ENCODE results near the gene MAML1.

MAML1 gene

GRCh38 chr5:179802207-179802883, 69.7 kb downstream of the MAML1 start:
- in situ Hi-C loops (cut with MboI; ENCODE audit: low sequenced_read_pairs): no loop called here

GRCh38 chr5:179802950-179803562, 70.4 kb downstream of the MAML1 start:
- in situ Hi-C loops (cut with MboI; ENCODE audit: low sequenced_read_pairs): no loop called here

- in situ Hi-C loops (cut with MboI; ENCODE audit: low sequenced_read_pairs): no loop called here
These were observed 71.3 kb downstream of the MAML1 start for GRCh38 chr5:179803651-179804554.

- in situ Hi-C loops (cut with MboI; ENCODE audit: low sequenced_read_pairs): no loop called here
These were observed 71.9 kb downstream of the MAML1 start for GRCh38 chr5:179804555-179804947.

- in situ Hi-C loops (cut with MboI; ENCODE audit: low sequenced_read_pairs): no loop called here
These were observed 72.5 kb downstream of the MAML1 start for GRCh38 chr5:179805070-179805528.

GRCh38 chr5:179805529-179806249, 73.1 kb downstream of the MAML1 start:
- in situ Hi-C loops (cut with MboI; ENCODE audit: low sequenced_read_pairs): no loop called here

- in situ Hi-C loops (cut with MboI; ENCODE audit: low sequenced_read_pairs): no loop called here
These were observed 73.8 kb downstream of the MAML1 start, which contains the start of gene MGAT4B for GRCh38 chr5:179806250-179807048. Gene MGAT4B, minus strand, starts transcription at chr5:179806866. Its CDS starts 283 bp downstream, at chr5:179806583.

GRCh38 chr5:179812135-179812825, 79.7 kb downstream of the MAML1 start:
- in situ Hi-C loops (cut with MboI; ENCODE audit: low sequenced_read_pairs): no loop called here

GRCh38 chr5:179812997-179813607, 80.5 kb downstream of the MAML1 start:
- in situ Hi-C loops (cut with MboI; ENCODE audit: low sequenced_read_pairs): no loop called here

GRCh38 chr5:179814090-179814489, 81.5 kb downstream of the MAML1 start:
- in situ Hi-C loops (cut with MboI; ENCODE audit: low sequenced_read_pairs): no loop called here

- in situ Hi-C loops (cut with MboI; ENCODE audit: low sequenced_read_pairs): no loop called here
These were observed 83.0 kb downstream of the MAML1 start for GRCh38 chr5:179815491-179816249.

- in situ Hi-C loops (cut with MboI; ENCODE audit: low sequenced_read_pairs): no loop called here
These were observed 83.8 kb downstream of the MAML1 start for GRCh38 chr5:179816401-179816795.

- in situ Hi-C loops (cut with MboI; ENCODE audit: low sequenced_read_pairs): no loop called here
These were observed 84.3 kb downstream of the MAML1 start for GRCh38 chr5:179816796-179817469.

GRCh38 chr5:179817470-179817840, 84.8 kb downstream of the MAML1 start:
- in situ Hi-C loops (cut with MboI; ENCODE audit: low sequenced_read_pairs): no loop called here

GRCh38 chr5:179817890-179818745, 85.5 kb downstream of the MAML1 start:
- in situ Hi-C loops (cut with MboI; ENCODE audit: low sequenced_read_pairs): no loop called here

GRCh38 chr5:179818746-179819295, 86.2 kb downstream of the MAML1 start:
- in situ Hi-C loops (cut with MboI; ENCODE audit: low sequenced_read_pairs): no loop called here
